Measurements from ENCODE around the gene CENPT.

Gene CENPT

DNA sequence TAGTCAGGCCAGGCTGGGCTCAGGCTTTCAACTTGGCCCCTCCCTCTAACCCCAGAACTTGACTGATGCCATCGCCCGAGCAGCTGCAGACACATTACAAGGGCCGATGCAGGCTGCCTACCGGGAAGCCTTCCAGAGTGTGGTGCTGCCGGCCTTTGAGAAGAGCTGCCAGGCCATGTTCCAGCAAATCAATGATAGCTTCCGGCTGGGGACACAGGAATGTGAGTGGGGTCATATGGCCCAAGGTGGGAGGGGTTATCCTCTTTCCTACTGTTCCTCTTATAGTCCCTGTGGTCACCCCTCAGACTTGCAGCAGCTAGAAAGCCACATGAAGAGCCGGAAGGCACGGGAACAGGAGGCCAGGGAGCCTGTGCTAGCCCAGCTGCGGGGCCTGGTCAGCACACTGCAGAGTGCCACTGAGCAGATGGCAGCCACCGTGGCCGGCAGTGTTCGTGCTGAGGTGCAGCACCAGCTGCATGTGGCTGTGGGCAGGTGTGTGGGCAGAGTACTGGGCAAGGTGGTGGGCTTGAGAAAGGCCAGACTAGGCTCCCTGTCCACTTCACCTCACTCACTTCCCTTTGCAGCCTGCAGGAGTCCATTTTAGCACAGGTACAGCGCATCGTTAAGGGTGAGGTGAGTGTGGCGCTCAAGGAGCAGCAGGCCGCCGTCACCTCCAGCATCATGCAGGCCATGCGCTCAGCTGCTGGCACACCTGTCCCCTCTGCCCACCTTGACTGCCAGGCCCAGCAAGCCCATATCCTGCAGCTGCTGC, 35.1 kb upstream of the CENPT start:
- Mint-ChIP-seq H3K4me1 (no peaks in the 10 kb centered on the region), H3K4me3 (no peak overlapping the region), H3K36me3 (peaks cover 24% of the 10 kb centered on the region), H3K27me3 (no peaks in the 10 kb centered on the region), H3K9me3 (no peaks in the 10 kb centered on the region), H3K27ac (no peak overlapping the region)
- ATAC-seq (ENCODE audit: low read depth) (no peak), DNase-seq (ENCODE audit: low spot score in 2 of 2) (no peak)

DNA sequence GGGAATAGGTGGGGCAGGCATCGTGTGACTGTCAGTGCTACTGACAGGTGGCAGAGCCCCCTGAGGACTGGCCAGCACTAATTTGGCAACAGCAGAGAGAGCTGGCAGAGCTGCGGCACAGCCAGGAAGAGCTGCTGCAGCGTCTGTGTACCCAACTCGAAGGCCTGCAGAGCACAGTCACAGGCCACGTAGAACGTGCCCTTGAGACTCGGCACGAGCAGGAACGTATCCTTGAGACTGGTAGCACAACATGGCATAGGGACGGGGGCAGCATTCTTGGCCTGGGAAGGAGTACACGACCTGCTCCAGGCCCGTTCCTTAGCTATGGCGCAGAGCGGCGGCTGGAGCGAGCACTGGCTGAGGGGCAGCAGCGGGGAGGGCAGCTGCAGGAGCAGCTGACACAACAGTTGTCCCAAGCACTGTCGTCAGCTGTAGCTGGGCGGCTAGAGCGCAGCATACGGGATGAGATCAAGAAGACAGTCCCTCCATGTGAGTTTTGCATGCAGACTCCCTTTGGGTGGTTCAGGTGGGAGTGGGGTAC, 34.2 kb upstream of the CENPT start:
- Mint-ChIP-seq H3K27ac (no peak overlapping the region), H3K9me3 (no peaks in the 10 kb centered on the region), H3K36me3 (peaks cover 27% of the 10 kb centered on the region), H3K4me1 (no peaks in the 10 kb centered on the region), H3K27me3 (no peaks in the 10 kb centered on the region), H3K4me3 (no peak overlapping the region)
- ATAC-seq (ENCODE audit: low read depth) = no peak
- DNase-seq (ENCODE audit: low spot score in 2 of 2) = no peak

DNA sequence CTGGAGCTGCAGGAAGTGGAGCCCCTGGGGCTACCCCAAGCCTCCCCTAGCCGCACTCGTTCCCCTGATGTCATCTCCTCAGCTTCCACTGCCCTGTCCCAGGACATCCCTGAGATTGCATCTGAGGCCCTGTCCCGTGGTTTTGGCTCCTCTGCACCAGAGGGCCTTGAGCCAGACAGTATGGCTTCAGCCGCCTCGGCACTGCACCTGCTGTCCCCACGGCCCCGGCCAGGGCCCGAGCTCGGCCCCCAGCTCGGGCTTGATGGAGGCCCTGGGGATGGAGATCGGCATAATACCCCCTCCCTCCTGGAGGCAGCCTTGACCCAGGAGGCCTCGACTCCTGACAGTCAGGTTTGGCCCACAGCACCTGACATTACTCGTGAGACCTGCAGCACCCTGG, 33.1 kb upstream of the CENPT start:
- no peak overlapping the region for H3K4me3 Mint-ChIP-seq

DNA sequence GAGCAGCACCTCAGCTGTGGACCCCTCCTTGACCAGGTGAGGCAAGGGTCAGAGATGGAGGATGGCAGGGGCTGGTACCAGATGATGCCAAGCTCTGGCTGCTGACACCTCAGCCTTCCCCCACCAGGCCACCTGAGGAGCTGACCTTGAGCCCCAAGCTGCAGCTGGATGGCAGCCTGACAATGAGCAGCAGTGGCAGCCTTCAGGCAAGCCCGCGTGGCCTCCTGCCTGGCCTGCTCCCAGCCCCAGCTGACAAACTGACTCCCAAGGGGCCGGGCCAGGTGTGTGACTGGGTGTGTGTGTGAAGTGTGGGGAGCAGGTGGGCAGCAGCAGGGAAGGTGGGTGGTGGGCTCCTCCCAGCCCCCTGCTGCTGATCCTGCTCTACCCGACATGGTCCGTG, 32.4 kb upstream of the CENPT start:
- no peak for DNase-seq (ENCODE audit: low spot score in 2 of 2)
- Mint-ChIP-seq H3K36me3 (peaks cover 27% of the 10 kb centered on the region), H3K4me1 (peaks cover 10% of the 10 kb centered on the region), H3K27me3 (no peaks in the 10 kb centered on the region), H3K27ac (no peak overlapping the region), H3K9me3 (no peaks in the 10 kb centered on the region), H3K4me3 (no peak overlapping the region)
- no peak for ATAC-seq (ENCODE audit: low read depth)

More for the DNA sequence above, 33.1 kb upstream of the CENPT start:
- Mint-ChIP-seq H3K36me3 (peaks cover 27% of the 10 kb centered on the region), H3K9me3 (no peaks in the 10 kb centered on the region), H3K27me3 (no peaks in the 10 kb centered on the region), H3K4me1 (peaks cover 4% of the 10 kb centered on the region), H3K27ac (no peak overlapping the region)
- no peak for ATAC-seq (ENCODE audit: low read depth)
- DNase-seq (ENCODE audit: low spot score in 2 of 2) = no peak

DNA sequence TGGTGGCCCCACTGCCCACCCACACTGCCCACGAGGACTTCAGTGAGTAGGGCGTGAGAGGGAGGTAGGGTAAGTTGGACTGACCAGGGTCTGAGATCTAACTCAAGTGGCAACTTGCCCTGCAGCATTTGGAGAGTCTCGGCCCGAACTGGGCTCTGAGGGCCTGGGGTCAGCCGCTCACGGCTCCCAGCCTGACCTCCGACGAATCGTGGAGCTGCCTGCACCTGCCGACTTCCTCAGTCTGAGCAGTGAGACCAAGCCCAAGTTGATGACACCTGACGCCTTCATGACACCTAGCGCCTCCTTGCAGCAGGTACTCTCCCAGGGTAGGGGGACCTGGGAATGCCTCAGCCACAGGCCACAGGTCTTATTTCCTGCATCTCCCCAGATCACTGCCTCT, 32.0 kb upstream of the CENPT start:
- Mint-ChIP-seq H3K27me3 (no peaks in the 10 kb centered on the region), H3K4me3 (no peak overlapping the region), H3K4me1 (peaks cover 13% of the 10 kb centered on the region), H3K27ac (no peak overlapping the region), H3K36me3 (peaks cover 26% of the 10 kb centered on the region), H3K9me3 (no peaks in the 10 kb centered on the region)
- DNase-seq (ENCODE audit: low spot score in 2 of 2) (no peak), ATAC-seq (ENCODE audit: low read depth) (no peak)

DNA sequence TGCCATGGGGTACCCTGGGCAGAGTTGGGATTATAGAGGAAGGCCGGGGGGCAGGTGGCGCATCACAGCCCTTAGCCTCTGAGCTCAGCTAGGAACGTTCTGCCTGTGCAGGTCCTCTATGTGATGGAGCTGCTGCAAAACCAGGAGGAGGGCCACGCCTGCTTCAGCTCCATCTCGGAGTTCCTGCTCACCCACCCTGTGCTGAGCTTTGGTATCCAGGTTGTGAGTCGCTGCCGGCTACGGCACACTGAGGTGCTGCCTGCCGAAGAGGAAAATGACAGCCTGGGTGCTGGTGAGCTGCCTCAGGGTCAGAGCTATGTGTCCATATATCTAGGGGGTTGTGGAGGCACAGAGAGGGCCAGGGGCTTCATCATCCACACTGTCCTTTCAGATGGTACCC, 31.4 kb upstream of the CENPT start:
- Mint-ChIP-seq H3K27ac (no peak overlapping the region), H3K36me3 (peaks cover 24% of the 10 kb centered on the region), H3K4me3 (no peak overlapping the region), H3K27me3 (no peaks in the 10 kb centered on the region), H3K4me1 (peaks cover 17% of the 10 kb centered on the region), H3K9me3 (no peaks in the 10 kb centered on the region)
- DNase-seq (ENCODE audit: low spot score in 2 of 2) = no peak
- no peak for ATAC-seq (ENCODE audit: low read depth)

DNA sequence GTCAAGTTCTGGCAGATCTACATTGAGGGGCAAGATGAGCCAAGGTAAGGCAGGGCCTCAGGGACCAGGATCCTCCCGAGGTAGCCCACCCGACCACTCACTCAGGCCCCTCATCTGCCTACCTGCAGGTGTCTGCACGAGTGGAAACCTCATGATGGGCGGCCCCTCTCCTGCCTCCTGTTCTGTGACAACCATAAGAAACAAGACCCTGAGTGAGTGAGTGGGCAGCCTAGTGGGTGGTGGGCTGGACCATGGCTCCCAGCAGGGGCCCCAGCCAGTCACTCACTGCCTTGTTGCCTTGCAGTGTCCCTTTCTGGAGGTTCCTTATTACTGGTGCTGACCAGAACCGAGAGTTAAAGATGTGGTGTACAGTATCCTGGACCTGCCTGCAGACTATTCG, 30.7 kb upstream of the CENPT start:
- no peak overlapping the region for H3K4me3 Mint-ChIP-seq
- H3K9me3 Mint-ChIP-seq = no peaks in the 10 kb centered on the region
- no peaks in the 10 kb centered on the region for H3K27me3 Mint-ChIP-seq
- ATAC-seq (ENCODE audit: low read depth) (no peak), DNase-seq (ENCODE audit: low spot score in 2 of 2) (no peak)
- peaks cover 20% of the 10 kb centered on the region for H3K36me3 Mint-ChIP-seq
- H3K4me1 Mint-ChIP-seq = peaks cover 19% of the 10 kb centered on the region
- no peak overlapping the region for H3K27ac Mint-ChIP-seq

DNA sequence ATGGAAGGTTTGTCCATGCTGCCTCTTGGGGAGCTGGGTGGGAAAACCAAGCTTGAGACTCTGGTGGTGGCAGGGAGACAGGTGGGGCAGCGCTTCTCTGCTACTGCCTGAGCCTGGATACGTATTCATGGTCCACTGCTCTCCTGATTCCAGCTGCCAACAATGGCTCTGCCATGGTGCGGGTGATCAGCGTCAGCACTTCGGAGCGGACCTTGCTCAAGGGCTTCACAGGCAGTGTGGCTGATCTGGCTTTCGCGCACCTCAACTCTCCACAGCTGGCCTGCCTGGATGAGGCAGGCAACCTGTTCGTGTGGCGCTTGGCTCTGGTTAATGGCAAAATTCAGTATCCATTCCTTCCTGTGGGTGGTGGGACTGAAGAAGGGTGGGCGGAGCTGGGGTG, 29.6 kb upstream of the CENPT start:
- Mint-ChIP-seq H3K27me3 (no peaks in the 10 kb centered on the region), H3K27ac (no peak overlapping the region)
- no peak for DNase-seq (ENCODE audit: low spot score in 2 of 2)

DNA sequence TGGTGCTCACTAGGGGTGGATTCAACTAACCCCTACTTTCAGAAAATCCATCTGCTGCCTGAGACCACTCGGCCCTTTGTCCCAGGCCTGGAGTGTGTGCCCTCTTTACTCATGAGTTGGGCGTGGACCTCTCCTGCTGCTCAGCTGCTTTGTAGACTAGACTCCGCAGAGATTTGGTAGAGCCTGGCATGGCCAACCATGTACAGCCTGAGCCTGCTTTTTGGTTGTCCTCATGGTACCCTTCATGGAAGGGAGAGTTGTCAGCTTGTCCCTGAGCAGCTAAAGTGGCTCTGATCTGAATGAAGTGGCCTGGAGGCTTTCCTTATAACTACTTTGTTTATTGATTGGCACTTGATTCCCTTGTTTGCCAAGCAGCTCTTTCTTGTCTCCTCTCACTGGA, 26.9 kb upstream of the CENPT start:
- DNase-seq (ENCODE audit: low spot score in 2 of 2) = no peak
- peaks cover 14% of the 10 kb centered on the region for H3K36me3 Mint-ChIP-seq
- H3K27ac Mint-ChIP-seq = no peak overlapping the region

More for the DNA sequence above, 29.6 kb upstream of the CENPT start:
- H3K36me3 Mint-ChIP-seq = peaks cover 16% of the 10 kb centered on the region
- H3K4me3 Mint-ChIP-seq = no peak overlapping the region
- peaks cover 23% of the 10 kb centered on the region for H3K4me1 Mint-ChIP-seq
- H3K9me3 Mint-ChIP-seq = no peaks in the 10 kb centered on the region
- no peak for ATAC-seq (ENCODE audit: low read depth)

DNA sequence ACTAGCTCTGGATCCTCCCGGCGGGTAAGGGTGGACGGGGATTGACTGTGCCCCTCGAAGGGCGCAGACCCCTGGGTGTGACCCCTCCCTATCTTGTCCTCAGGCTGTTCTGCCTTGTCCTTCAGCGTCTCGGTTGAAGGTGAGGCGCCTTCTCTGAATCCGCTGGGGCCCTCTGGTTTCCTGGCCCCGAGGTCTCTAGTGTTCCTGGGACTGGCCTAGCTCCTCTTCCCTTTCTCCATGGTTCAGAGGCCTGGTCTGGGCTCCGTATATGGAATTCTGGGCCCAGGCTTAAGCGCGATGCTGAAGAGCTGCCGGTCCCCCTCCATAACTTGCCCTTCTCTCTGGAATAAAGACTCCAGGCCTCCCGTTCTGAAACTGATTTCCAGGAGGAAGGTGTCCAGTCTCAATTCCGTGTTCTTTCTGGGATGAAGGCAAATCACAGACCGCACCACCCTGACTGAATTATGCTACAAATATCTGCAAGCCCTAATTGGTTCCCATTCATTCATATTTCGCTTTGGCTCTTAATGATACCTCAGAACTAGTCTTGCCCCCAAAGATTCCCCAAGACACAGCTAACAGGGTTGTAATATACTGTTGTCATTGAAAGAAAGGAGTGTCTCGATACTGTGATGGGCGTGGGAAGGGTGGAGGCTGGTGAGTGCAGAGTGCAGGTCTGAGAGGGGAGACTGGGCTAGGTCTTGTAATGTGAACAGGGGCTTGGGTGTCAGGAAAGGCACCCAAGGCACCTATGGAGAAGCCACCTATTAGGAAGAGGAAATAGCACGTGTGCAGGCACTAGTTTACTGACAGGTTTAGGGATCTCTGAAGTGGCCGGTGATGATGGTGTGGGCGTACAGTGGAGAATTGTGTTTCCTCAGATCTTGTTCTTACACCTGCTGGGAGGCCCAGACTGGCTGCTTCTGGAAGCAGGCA, 26.2 kb upstream of the CENPT start:
- H3K4me3 Mint-ChIP-seq = peak overlapping the region; percentile 92
- H3K4me1 Mint-ChIP-seq = peaks cover 23% of the 10 kb centered on the region
- peaks cover 11% of the 10 kb centered on the region for H3K36me3 Mint-ChIP-seq
- DNase-seq (ENCODE audit: low spot score in 2 of 2) (no peak), ATAC-seq (ENCODE audit: low read depth) (peak; percentile 4)
- H3K27me3 Mint-ChIP-seq = no peaks in the 10 kb centered on the region
- no peaks in the 10 kb centered on the region for H3K9me3 Mint-ChIP-seq
- H3K27ac Mint-ChIP-seq = peak overlapping the region; percentile 83

More for the DNA sequence above, 26.9 kb upstream of the CENPT start:
- ATAC-seq (ENCODE audit: low read depth) = no peak
- Mint-ChIP-seq H3K27me3 (no peaks in the 10 kb centered on the region), H3K9me3 (no peaks in the 10 kb centered on the region), H3K4me1 (peaks cover 23% of the 10 kb centered on the region), H3K4me3 (peak overlapping the region; percentile 92)

DNA sequence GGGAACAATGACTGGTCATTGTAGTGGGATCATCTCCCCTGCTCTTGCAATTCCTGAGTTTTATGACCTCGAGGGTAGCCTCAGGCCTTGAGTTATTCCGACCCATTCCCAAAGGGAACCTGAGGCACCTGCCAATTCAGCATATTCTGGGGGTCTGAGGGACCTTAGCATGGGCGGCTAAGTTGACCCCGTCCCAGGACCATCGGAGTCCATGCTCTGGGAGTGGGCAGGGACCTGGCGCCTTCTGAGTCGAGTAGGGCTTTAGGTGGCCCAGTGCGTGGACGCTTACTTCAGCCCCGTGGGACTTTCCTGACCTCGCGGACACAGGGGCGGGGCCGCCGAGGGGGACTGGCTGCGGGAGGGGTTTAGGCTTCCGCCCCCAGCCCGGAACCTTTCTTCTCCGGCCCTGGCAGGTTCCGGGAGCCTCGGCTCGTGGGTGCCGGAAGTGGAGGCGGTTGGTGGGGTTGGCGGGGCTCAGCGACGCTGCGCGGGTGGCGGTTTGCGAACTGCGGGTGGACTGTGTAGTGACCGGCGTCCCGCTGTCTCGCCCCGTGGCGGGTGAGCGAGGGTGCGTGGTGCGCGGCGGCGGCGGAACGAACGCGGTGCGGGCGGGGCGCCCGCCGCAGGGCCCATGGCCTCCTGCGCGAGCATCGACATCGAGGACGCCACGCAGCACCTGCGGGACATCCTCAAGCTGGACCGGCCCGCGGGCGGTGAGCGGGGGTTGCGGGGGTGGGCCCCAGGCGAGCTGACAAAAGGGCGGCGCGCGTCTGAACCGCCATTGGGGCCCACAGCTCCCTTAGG, 25.3 kb upstream of the CENPT start, which contains the start of gene EDC4:
Gene EDC4, plus strand, starts transcription at position 422 of the 804 bp plus-strand sequence. Its CDS starts 210 bp downstream, at position 632.
- Mint-ChIP-seq H3K36me3 (peaks cover 10% of the 10 kb centered on the region), H3K27me3 (no peaks in the 10 kb centered on the region), H3K4me3 (peak within 1 kb of the TSS; percentile 92), H3K27ac (peak within 1 kb of the TSS; percentile 83), H3K4me1 (peaks cover 23% of the 10 kb centered on the region), H3K9me3 (no peaks in the 10 kb centered on the region)
- ATAC-seq (ENCODE audit: low read depth) (peak; percentile 98), DNase-seq (ENCODE audit: low spot score in 2 of 2) (peak; percentile 85 to 98)

DNA sequence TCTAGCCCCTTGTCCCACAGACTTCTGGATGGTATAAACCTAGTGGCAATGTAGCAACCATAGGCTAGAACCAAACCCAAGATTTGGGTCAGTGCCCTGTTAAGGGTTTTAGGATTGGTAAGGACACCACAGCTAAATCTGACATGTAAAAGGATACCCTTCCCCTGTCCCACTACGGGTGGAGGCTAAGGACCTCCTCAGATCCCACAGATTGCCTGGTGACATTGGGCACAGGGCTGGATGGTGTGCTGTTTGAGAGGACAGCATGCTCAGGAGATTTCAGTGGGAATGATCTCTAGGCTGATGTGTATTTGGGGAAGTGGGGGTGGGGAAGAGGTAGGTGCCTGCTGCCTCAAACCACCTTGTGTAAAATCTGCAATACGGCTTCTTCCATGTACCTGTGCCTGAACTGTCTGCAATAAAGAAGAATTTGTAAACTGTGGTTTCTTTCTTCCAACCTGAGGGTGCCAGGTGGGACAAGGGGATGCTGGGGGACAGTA, 24.7 kb upstream of the CENPT start:
- Mint-ChIP-seq H3K4me1 (peaks cover 23% of the 10 kb centered on the region), H3K36me3 (peaks cover 7% of the 10 kb centered on the region), H3K4me3 (peak overlapping the region; percentile 92)

DNA sequence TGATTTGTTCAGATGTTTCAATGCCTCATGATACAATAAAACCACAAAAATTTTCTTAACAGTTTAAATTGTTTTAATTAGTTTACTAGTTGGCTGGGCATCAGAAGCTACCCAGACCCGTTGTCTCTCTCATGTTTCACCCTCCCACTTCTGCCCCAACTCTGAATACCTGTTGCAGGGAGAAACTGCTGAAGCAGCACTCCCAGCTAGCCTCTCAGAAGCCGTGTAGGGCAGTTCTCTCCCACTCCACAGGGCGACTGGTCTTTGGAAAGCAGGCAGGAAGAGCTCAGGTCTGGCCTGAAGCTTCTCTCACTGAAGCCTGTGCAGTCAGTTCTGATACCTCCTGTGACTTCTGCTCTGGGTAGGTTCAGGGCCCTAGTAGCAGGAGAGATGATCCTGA, 23.8 kb upstream of the CENPT start:
- DNase-seq (ENCODE audit: low spot score in 2 of 2) (no peak), ATAC-seq (ENCODE audit: low read depth) (no peak)
- peaks cover 7% of the 10 kb centered on the region for H3K36me3 Mint-ChIP-seq
- H3K27ac Mint-ChIP-seq = no peak overlapping the region
- H3K9me3 Mint-ChIP-seq = no peaks in the 10 kb centered on the region
- H3K4me3 Mint-ChIP-seq = no peak overlapping the region
- H3K27me3 Mint-ChIP-seq = no peaks in the 10 kb centered on the region
- H3K4me1 Mint-ChIP-seq = peaks cover 23% of the 10 kb centered on the region

More for the DNA sequence above, 24.7 kb upstream of the CENPT start:
- ATAC-seq (ENCODE audit: low read depth) = no peak
- Mint-ChIP-seq H3K27ac (peak overlapping the region; percentile 83), H3K27me3 (no peaks in the 10 kb centered on the region), H3K9me3 (no peaks in the 10 kb centered on the region)
- DNase-seq (ENCODE audit: low spot score in 2 of 2) = no peak
